HuH-7.5 (cell line): Measurements from ENCODE around the gene TKTL1.

ENCODE experiments used
- DNase-seq: peaks from one replicate; pipeline ENCODE4 v3.0.0; 2011; ENCODE audit warnings: low spot score

Gene TKTL1

DNA sequence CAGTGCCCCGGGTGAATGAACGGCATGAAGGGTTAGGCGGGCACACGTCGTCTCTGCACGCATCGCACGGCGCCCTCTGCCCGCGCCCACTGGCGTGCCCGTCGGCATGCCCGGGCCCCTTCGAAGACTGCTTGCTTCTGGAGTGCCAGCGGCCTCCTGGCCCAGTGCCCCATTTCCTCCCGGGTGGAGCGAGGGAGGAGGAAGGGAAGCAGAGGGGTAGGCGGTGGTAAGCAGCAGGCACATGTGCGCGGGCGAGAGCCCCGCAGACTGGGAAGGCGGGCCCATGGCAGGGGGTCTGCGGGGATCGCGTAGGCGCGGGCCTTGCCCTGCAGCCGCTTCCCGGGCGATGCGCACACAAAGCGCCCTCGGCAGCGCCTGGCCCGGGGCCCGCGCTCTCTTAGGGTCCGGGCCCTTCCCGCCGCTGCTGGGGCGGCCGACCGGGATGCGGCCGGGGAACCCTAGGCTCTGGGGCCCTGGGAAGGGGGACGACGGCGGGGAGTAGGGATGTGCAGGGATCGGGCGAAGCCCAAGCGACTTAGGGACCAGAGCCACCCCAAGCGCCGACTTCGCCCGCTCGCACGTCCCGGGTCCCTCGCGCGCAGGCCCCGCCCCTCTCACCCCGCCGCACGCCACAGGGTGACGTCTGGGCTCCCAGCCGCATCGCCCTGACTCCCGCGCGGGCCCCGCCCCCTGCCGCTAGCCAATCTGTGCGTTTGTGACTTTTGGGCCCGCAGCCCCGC is 82.6 kb downstream of the TKTL1 start:
- no peak for DNase-seq

DNA sequence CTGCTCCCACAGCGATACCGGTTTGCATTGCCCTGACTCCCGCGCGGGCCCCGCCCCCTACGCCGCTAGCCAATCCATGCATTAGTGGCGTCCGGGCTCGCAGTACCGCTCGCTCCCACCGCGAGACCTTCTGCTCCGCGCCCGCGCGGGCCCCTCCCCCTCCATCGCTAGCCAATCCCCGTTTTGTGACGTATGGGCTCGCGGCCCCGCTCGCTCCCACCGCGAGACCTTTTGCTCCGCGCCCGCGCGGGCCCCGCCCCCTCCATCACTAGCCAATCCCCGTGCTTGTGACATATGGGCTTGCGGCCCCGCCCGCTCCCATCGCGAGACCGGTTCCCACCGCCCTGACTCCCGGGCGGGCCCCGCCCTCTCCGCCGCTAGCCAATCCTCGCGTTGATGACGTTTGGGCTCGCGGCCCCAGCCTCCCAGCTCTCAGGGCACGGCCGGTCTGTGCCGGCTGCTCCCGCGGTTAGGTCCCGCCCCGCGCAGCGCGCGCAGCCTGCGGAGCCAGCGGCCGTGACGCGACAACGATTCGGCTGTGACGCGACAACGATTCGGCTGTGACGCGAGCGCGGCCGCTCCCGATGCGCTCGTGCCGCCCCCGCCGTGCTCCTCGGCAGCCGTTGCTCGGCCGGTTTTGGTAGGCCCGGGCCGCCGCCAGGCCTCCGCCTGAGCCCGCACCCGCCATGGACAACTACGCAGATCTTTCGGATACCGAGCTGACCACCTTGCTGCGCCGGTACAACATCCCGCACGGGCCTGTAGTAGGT is 83.4 kb downstream of the TKTL1 start, which contains the start of gene EMD:
Gene EMD, plus strand, starts transcription at position 497 of the 770 bp plus-strand sequence. Its CDS starts 190 bp downstream, at position 687.
- DNase-seq = peak; percentile 84

DNA sequence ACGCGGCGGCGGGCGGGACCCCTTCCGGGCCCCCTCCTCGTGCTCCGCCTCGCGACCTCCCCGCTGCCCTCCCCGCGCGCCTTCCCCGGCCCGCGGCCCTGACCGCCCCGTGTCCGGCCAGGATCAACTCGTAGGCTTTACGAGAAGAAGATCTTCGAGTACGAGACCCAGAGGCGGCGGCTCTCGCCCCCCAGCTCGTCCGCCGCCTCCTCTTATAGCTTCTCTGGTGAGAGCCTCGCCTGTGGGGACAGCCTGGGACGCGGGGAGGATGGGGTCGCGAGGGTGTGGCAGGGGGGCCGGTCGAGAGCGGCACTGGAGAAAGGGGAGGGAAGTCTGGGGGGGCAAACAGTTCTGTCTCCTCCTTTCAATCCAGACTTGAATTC is 84.0 kb downstream of the TKTL1 start:
- no peak for DNase-seq
